Head of caudate nucleus (tissue), 42 donors: ENCODE measurements around the gene RNF5.
"Not testable (repeated sequence)": the region's sequence is repeated elsewhere in the genome, so short reads cannot be mapped to it uniquely, and the experiment has no call there.

ENCODE experiments used
- DNase-seq, 42 donors: peaks; one replicate each; pipeline versions ENCODE4 v3.0.0 to v3.0.0-alpha.2; 2020 to 2021; ENCODE audit warnings: mixed read lengths in 7 of 42
- intact Hi-C: fragments of 100-400 bp; cut with DNase I; formaldehyde crosslinking; loops from one replicate; pipeline ENCODE4 v1.15.0; 2022

RNF5 gene

GRCh38 chr6:32177788-32178546 is at the start of gene RNF5:
RNF5 (plus strand) TSS chr6:32178405; CDS start chr6:32178512, 107 bp downstream.
- intact Hi-C loops = no loop called here
- peak; percentile 88 to 100 (median 96) for DNase-seq

- intact Hi-C loops = loop anchor here (5.0 kb wide), 1 partner anchor 68 kb away; no protein-coding TSS in a partner anchor
- no peak for DNase-seq
These were observed 49.4 kb upstream of the RNF5 start for GRCh38 chr6:32128751-32129296.

GRCh38 chr6:32129297-32130088 is 48.7 kb upstream of the RNF5 start:
- DNase-seq = peak in 1 of 42 donors; percentile 77
- intact Hi-C loops = loop anchor here (5.0 kb wide), 1 partner anchor 68 kb away; no protein-coding TSS in a partner anchor

DNA sequence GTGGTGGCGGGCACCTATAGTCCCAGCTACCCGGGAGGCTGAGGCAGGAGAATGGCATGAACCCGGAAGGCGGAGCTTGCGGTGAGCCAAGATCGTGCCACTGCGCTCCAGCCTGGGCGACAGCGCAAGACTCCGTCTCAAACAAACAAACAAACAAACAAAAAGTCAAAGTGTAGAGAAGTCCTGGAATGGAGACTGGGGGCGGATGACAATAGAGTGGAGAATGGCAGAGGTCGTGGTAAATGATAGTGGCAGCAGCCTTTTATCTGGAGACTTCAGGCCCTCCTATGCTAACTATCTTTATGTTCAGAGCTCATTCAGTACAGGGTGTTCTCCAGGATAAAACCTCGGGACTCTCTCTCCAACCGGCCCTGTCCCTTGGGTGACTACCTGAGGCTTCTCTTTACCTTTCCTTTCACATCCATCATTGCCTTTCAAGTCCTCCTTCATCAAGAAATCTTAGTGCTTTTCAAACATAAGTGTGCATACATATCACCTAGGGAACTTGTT is 46.7 kb upstream of the RNF5 start:
- DNase-seq = no peak
- intact Hi-C loops = no loop called here

- DNase-seq = no peak
- intact Hi-C loops = no loop called here
These were observed 46.1 kb upstream of the RNF5 start for GRCh38 chr6:32132110-32132509.

- intact Hi-C loops = no loop called here
- DNase-seq = no peak
These were observed 44.4 kb upstream of the RNF5 start for GRCh38 chr6:32133786-32134185.

- intact Hi-C loops = no loop called here
- DNase-seq = no peak
These were observed 40.8 kb upstream of the RNF5 start for GRCh38 chr6:32137454-32137853.

DNA sequence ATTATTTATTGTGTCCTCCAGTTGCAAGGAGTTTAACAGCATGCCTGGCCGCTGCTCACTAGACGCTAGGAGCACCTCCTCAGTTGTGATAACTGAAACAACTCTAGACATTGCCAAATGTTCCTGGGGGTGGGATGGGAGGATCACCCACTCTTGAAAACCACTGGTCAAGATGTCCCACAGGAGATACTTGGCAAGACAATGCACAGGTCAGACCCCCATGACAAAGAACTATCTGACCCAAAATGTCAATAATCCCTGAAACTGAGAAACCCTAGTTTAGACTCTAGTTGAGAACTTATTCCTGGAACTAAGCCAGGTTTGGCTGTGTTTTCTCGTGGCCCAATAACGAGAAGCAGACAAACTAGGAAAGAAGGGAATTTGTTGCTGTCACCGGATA is 38.6 kb upstream of the RNF5 start:
- intact Hi-C loops = no loop called here

GRCh38 chr6:32140420-32141046 is 37.7 kb upstream of the RNF5 start:
- intact Hi-C loops = no loop called here
- DNase-seq = no peak

More for the DNA sequence above, 38.6 kb upstream of the RNF5 start:
- DNase-seq = no peak

DNA sequence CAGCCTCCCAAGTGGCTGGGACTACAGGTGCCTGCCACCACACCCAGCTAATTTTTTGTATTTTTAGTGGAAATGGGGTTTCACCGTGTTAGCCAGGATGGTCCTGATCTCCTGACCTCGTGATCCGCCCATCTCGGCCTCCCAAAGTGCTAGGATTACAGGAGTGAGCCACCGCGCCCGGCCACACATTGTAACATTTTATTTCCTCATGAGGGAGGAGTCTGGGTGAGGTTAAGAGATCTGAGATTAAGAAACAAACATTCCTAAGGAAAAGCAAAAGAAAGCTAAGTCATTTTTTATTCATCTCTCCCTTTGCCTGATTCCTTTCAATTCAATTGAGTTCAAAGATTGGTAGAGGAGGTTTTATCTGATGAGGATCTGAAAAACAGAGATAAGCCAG is 34.0 kb upstream of the RNF5 start:
- intact Hi-C loops, DNase-seq: not testable (repeated sequence)

GRCh38 chr6:32146287-32146686 is 31.9 kb upstream of the RNF5 start:
- peak in 3 of 42 donors; percentile 37 to 61 (median 43) for DNase-seq
- intact Hi-C loops = no loop called here

GRCh38 chr6:32146687-32147086 is 31.5 kb upstream of the RNF5 start:
- no peak for DNase-seq
- intact Hi-C loops = no loop called here

GRCh38 chr6:32147401-32148132 is 30.6 kb upstream of the RNF5 start:
- intact Hi-C loops = no loop called here
- no peak for DNase-seq

- intact Hi-C loops = no loop called here
- DNase-seq = peak in 22 of 42 donors; percentile 43 to 74 (median 56)
These were observed 29.7 kb upstream of the RNF5 start for GRCh38 chr6:32148289-32149091.

DNA sequence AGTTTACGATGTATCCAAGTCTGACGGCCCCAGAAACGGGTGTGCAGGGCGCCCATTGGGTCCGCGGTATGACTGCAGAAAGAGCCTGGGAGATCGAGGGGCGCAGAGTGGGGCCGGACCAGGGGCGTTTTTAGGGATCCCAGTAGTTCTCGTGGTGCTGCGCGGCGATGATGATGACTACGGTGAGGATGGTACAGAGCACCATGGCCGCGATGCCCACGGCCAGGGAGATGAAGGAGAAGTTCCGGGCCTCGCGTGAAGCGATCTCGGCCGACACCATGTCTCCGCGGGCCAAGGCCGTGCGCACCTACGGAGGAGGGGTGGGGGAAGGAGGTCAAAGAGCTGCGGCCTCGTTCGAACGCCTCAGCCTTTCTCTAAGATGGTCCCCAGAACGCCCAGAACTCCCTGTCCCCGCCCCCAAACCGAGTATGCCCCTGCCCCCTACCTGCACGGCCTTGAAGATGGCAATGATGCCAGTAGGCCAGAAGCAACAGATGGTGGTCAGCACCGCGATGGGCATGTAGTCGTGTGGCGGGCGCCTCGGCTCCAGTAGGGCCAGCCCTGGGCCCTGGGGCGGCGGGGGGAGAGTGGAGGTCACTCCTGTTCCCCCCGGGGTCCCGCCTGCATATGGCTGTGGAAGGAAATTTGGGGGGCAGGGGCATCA is 29.0 kb upstream of the RNF5 start:
- intact Hi-C loops = no loop called here
- no peak for DNase-seq

- intact Hi-C loops = no loop called here
- peak in 1 of 42 donors; percentile 21 for DNase-seq
These were observed 28.0 kb upstream of the RNF5 start for GRCh38 chr6:32149932-32150870.
